PC-9 (cell line): ENCODE measurements around the gene TRIM9. TPM values are rescaled to one million over a fixed set of nuclear protein-coding genes. Genes with fewer than 3 reads are reported as not detected.

ENCODE experiments used
- BruUV-seq: library from RNA; stranded (reverse); fragments of 400-500 nt; replicated peaks from 2 replicates; lab custom pipeline; 2021; lab: Mats Ljungman, UMichigan
- CTCF ChIA-PET: fragments of 300-600 bp; sonication (Branson Sonifier 250); formaldehyde crosslinking; loops from one replicate; lab custom pipeline; 2022; ENCODE audit warnings: antibody characterized with exemption; lab: Charles Lee
- POLR2A ChIA-PET: fragments of 300-600 bp; sonication (Branson Sonifier 250); formaldehyde crosslinking; loops from one replicate; lab custom pipeline; 2022; ENCODE audit warnings: antibody characterized with exemption; ENCODE audit not compliant: unreplicated experiment; lab: Charles Lee
- DNase-seq, 2 experiments: peaks; one replicate each; pipeline versions ENCODE4 v3.0.0 to v3.0.0-alpha.2; 2015 to 2022; ENCODE audit warnings: mixed read lengths in 1 of 2
- H2AFZ ChIP-seq: fragments of 200-600 bp; sonication (generic); 2 replicates; pipeline ENCODE4 v1.8.1; 2017; ENCODE audit warnings: antibody characterized with exemption
- H3F3A ChIP-seq: fragments of 200-600 bp; sonication (generic); 2 replicates; pipeline ENCODE4 v1.8.1; 2017; ENCODE audit warnings: antibody characterized with exemption, mild to moderate bottlenecking, low read depth; ENCODE audit not compliant: insufficient read depth
- H3K27ac ChIP-seq: fragments of 200-600 bp; sonication (generic); 2 replicates; pipeline ENCODE4 v1.6.1; 2016; ENCODE audit warnings: mixed run types
- H3K27me3 ChIP-seq: fragments of 200-600 bp; sonication (generic); 2 replicates; pipeline ENCODE4 v1.6.1; 2016; ENCODE audit warnings: low read depth, mixed run types; ENCODE audit not compliant: insufficient read depth
- H3K36me3 ChIP-seq: fragments of 200-600 bp; sonication (generic); 2 replicates; pipeline ENCODE4 v1.6.1; 2016; ENCODE audit warnings: low read depth, mixed run types
- H3K4me1 ChIP-seq: fragments of 200-600 bp; sonication (generic); replicated peaks from 2 replicates; pipeline ENCODE4 v1.6.1; 2016; ENCODE audit warnings: mixed run types; ENCODE audit not compliant: insufficient read depth
- H3K4me2 ChIP-seq: fragments of 200-600 bp; sonication (generic); 2 replicates; pipeline ENCODE4 v1.6.1; 2017; ENCODE audit warnings: mixed run types
- H3K4me3 ChIP-seq: fragments of 200-600 bp; sonication (generic); 2 replicates; pipeline ENCODE4 v1.6.1; 2016; ENCODE audit warnings: mixed run types
- H3K79me2 ChIP-seq: fragments of 200-600 bp; sonication (generic); 2 replicates; pipeline ENCODE4 v1.6.1; 2017; ENCODE audit warnings: low read depth, mixed run types
- H3K9me2 ChIP-seq: fragments of 200-600 bp; sonication (generic); 2 replicates; pipeline ENCODE4 v1.8.1; 2017; ENCODE audit warnings: mild to moderate bottlenecking; ENCODE audit not compliant: insufficient read depth
- H3K9me3 ChIP-seq: fragments of 200-600 bp; sonication (generic); 2 replicates; pipeline ENCODE4 v1.8.1; 2016; ENCODE audit warnings: low read depth; ENCODE audit not compliant: insufficient read depth
- H4K20me1 ChIP-seq: fragments of 200-600 bp; sonication (generic); 2 replicates; pipeline ENCODE4 v1.8.1; 2017; ENCODE audit not compliant: insufficient read depth
- CTCF ChIP-seq: fragments of 200-600 bp; sonication (generic); conservative IDR thresholded peaks from 2 replicates; pipeline ENCODE4 v1.6.1; 2017; ENCODE audit warnings: mixed run types, antibody characterized with exemption, mild to moderate bottlenecking, moderate library complexity
- EZH2 ChIP-seq: fragments of 200-600 bp; sonication (generic); IDR thresholded peaks from 2 replicates; pipeline ENCODE4 v1.8.0; 2017; ENCODE audit warnings: antibody characterized with exemption, low read depth
- intact Hi-C: fragments of 100-400 bp; cut with micrococcal nuclease; formaldehyde crosslinking; loops from one replicate; pipeline ENCODE4 v1.10.0; 2022; ENCODE audit not compliant: unreplicated experiment
- total RNA-seq: library from RNA; stranded (reverse); gene quantifications from 2 replicates; pipeline ENCODE4 v1.2.3, GENCODE V29; 2021

The TRIM9 gene
- total RNA-seq, 1 experiment from 2014 or later: 2.1 TPM

GRCh38 chr14:51020024-51020710 lies 74.7 kb downstream of the TRIM9 start:
- Histone ChIP-seq H3K36me3 (no peaks in the 10 kb centered on the region), H3K27me3 (no peaks in the 10 kb centered on the region), H3K9me2 (no peaks in the 10 kb centered on the region; the same call in 1 of the 2 replicates), H3F3A (no peaks in the 10 kb centered on the region), H4K20me1 (no peaks in the 10 kb centered on the region), H3K27ac (no peak overlapping the region), H3K9me3 (no peaks in the 10 kb centered on the region), H3K4me1 (no peaks in the 10 kb centered on the region), H3K79me2 (no peaks in the 10 kb centered on the region), H2AFZ (no peak overlapping the region), H3K4me2 (no peak overlapping the region), H3K4me3 (no peak overlapping the region)
- POLR2A ChIA-PET: no interaction called here
- intact Hi-C loops: no loop called here
- TF ChIP-seq EZH2 (no peak), CTCF (no peak)
- no TSS peak for BruUV-seq
- no peak for DNase-seq
- CTCF ChIA-PET: no interaction called here

GRCh38 chr14:51019089-51019488 lies 75.8 kb downstream of the TRIM9 start:
- ChIA-PET CTCF (interaction anchor here (0.5 kb wide), 1 partner anchor 149 kb away, joined by 6 read pairs; no protein-coding TSS in a partner anchor), POLR2A (no interaction called here)
- Histone ChIP-seq H3K4me2 (no peak overlapping the region), H4K20me1 (no peaks in the 10 kb centered on the region), H3K9me3 (no peaks in the 10 kb centered on the region), H3F3A (no peaks in the 10 kb centered on the region), H3K4me3 (no peak overlapping the region), H3K9me2 (no peaks in the 10 kb centered on the region; the same call in 1 of the 2 replicates), H3K27ac (no peak overlapping the region), H3K4me1 (no peaks in the 10 kb centered on the region), H2AFZ (no peak overlapping the region), H3K79me2 (no peaks in the 10 kb centered on the region), H3K36me3 (no peaks in the 10 kb centered on the region), H3K27me3 (no peaks in the 10 kb centered on the region)
- intact Hi-C loops: no loop called here
- TF ChIP-seq EZH2 (no peak), CTCF (no peak)
- BruUV-seq: no TSS peak
- no peak for DNase-seq

GRCh38 chr14:51018521-51018920 lies 76.4 kb downstream of the TRIM9 start:
- no peak overlapping the region for H2AFZ ChIP-seq
- no peaks in the 10 kb centered on the region for H3K79me2 ChIP-seq
- no peak overlapping the region for H3K4me2 ChIP-seq
- H3F3A ChIP-seq: no peaks in the 10 kb centered on the region
- H3K9me2 ChIP-seq: no peaks in the 10 kb centered on the region; the same call in 1 of the 2 replicates
- no peak overlapping the region for H3K4me3 ChIP-seq
- TF ChIP-seq CTCF: no peak
- no peak for TF ChIP-seq EZH2
- H4K20me1 ChIP-seq: no peaks in the 10 kb centered on the region
- H3K4me1 ChIP-seq: no peaks in the 10 kb centered on the region
- DNase-seq: no peak
- no peaks in the 10 kb centered on the region for H3K36me3 ChIP-seq
- no TSS peak for BruUV-seq
- intact Hi-C loops: no loop called here
- no peaks in the 10 kb centered on the region for H3K27me3 ChIP-seq
- ChIA-PET CTCF (interaction anchor here (0.5 kb wide), 1 partner anchor 149 kb away, joined by 6 read pairs; no protein-coding TSS in a partner anchor), POLR2A (no interaction called here)
- no peaks in the 10 kb centered on the region for H3K9me3 ChIP-seq
- no peak overlapping the region for H3K27ac ChIP-seq
